ENCODE results near the gene MDFIC.
"Not testable (repeated sequence)": the region's sequence is repeated elsewhere in the genome, so short reads cannot be mapped to it uniquely, and the experiment has no call there.

The MDFIC gene, protein sequence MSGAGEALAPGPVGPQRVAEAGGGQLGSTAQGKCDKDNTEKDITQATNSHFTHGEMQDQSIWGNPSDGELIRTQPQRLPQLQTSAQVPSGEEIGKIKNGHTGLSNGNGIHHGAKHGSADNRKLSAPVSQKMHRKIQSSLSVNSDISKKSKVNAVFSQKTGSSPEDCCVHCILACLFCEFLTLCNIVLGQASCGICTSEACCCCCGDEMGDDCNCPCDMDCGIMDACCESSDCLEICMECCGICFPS

DNA sequence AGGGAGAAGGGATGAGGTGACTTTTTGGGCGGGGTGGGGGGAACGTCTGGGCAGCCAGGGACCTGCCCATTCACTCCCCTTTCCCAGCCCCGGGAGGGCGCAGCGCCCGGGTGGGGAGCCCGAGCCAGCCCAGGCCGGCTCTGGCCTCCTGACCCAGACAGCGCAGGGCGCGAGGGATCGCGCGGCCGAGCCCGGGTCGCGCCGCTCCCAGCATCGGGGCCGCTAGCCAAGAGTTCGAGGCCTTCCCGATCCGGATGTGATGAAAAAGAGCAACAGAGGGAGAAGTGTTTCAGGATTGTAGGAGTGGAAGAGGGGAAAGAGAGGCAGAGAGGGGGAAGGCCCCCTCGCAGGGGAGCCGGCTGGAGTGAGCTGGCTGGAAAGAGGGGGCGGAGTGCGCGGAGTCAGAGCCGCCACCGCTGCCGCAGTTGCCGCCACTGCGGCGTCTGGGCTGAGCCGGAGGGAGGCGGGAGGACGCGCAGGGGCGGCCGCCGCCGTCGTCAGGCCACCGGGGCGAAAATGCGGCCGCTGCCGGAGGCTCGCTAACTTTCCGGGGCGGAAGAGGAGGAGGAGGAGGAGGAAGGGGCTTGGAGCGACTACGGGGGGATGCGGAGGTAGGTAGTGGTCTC, at the start of gene MDFIC:
MDFIC (plus strand) TSS at position 69 of the 626 bp plus-strand sequence. CDS start 940 bp downstream, outside the sequence.
- TF ChIP-seq, protein P1, sequence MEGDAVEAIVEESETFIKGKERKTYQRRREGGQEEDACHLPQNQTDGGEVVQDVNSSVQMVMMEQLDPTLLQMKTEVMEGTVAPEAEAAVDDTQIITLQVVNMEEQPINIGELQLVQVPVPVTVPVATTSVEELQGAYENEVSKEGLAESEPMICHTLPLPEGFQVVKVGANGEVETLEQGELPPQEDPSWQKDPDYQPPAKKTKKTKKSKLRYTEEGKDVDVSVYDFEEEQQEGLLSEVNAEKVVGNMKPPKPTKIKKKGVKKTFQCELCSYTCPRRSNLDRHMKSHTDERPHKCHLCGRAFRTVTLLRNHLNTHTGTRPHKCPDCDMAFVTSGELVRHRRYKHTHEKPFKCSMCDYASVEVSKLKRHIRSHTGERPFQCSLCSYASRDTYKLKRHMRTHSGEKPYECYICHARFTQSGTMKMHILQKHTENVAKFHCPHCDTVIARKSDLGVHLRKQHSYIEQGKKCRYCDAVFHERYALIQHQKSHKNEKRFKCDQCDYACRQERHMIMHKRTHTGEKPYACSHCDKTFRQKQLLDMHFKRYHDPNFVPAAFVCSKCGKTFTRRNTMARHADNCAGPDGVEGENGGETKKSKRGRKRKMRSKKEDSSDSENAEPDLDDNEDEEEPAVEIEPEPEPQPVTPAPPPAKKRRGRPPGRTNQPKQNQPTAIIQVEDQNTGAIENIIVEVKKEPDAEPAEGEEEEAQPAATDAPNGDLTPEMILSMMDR (IDR thresholded peaks at IDR 0.05; ENCODE audit: borderline replicate concordance, control extremely low read depth, extremely low read depth, insufficient read depth, missing control alignments), result no peak
- DNase-seq (ENCODE audit: low spot score), result peak; percentile 73
- in situ Hi-C loops (cut with MboI; ENCODE audit: low sequenced_read_pairs, unreplicated experiment), result no loop called here

DNA sequence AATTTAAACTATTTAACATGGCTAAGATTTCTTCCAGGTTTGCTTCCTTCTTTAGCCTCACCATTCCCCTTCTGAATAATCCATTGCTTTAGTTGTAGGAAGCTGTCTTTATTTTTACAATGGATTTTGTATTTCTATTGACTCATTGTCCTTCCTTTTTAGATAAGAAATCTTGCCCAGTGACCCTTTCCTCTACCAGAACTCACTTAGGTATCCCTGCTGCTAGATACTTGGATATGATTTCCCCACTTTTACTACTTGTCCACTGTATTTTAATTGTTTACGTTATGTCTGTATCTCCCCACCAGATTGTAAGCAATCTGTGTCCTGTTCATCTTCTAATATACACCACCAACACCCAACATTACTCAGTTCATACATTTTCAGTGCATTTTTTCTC, 47.7 kb upstream of the MDFIC start:
- DNase-seq (ENCODE audit: low spot score), result no peak
- TF ChIP-seq, protein P1 (IDR thresholded peaks at IDR 0.05; ENCODE audit: borderline replicate concordance, control extremely low read depth, extremely low read depth, insufficient read depth, missing control alignments), result no peak
- in situ Hi-C loops (cut with MboI; ENCODE audit: low sequenced_read_pairs, unreplicated experiment), result no loop called here

DNA sequence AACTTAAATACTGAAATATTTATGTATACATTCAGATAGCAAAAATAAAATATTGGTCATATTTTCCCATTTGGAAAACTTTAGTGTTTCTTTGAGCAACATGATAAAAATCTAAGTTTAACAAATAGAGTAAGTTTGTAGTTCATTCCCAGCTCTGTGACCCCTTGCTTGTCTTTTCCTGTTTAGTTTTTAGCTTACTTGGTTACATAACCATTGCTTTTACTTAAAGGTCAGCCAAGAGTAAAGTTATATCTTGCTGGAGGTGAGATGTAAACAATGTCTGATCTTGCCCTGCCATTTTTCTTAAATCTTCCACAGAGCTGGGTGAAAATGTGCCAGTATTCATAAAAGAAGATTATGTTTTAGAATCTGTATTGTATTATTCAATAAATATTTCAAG, 46.7 kb upstream of the MDFIC start:
- in situ Hi-C loops (cut with MboI; ENCODE audit: low sequenced_read_pairs, unreplicated experiment), result no loop called here
- TF ChIP-seq, protein P1 (IDR thresholded peaks at IDR 0.05; ENCODE audit: borderline replicate concordance, control extremely low read depth, extremely low read depth, insufficient read depth, missing control alignments), result no peak
- DNase-seq (ENCODE audit: low spot score), result no peak

DNA sequence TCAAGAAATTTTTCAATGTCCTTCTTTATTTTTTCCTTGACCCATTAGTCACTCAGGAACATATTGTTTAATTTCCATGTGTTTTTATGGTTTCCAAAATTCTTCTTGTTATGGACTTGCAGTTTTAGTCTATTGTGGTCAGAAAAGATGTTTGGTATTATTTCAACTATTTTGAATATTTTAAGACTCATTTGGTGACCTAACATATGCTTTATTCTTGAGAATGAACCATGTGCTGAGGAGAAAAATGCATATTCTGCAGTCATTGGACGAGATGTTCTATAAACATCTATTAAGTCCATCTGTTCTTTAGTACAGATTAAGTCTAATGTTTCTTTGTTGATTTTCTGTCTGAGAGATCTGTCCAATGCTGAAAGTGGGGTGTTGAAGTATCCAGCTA, 42.3 kb upstream of the MDFIC start:
- DNase-seq (ENCODE audit: low spot score), result no peak
- TF ChIP-seq, protein P1 (IDR thresholded peaks at IDR 0.05; ENCODE audit: borderline replicate concordance, control extremely low read depth, extremely low read depth, insufficient read depth, missing control alignments), result no peak
- in situ Hi-C loops (cut with MboI; ENCODE audit: low sequenced_read_pairs, unreplicated experiment), result no loop called here

DNA sequence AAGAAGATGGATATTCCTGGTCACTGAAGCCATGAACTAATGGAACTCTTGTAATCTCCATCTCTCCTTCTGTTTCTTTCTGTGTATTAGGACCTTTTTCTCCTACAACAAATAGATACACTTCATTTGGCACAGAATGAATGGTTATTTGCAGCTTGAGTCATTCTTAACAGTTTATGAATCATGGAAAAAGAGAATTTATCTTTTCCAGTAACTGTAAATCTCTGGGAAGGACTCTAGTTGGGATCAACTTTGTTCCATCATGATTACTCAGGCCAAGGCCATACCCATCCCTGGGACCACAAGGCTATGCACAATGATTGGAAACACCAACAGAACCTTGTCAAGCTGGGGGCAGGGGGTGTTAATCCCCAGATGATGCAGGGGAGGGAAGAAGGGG, 36.1 kb upstream of the MDFIC start:
- in situ Hi-C loops (cut with MboI; ENCODE audit: low sequenced_read_pairs, unreplicated experiment), result no loop called here
- TF ChIP-seq, protein P1 (IDR thresholded peaks at IDR 0.05; ENCODE audit: borderline replicate concordance, control extremely low read depth, extremely low read depth, insufficient read depth, missing control alignments), result no peak
- no peak for DNase-seq (ENCODE audit: low spot score)

DNA sequence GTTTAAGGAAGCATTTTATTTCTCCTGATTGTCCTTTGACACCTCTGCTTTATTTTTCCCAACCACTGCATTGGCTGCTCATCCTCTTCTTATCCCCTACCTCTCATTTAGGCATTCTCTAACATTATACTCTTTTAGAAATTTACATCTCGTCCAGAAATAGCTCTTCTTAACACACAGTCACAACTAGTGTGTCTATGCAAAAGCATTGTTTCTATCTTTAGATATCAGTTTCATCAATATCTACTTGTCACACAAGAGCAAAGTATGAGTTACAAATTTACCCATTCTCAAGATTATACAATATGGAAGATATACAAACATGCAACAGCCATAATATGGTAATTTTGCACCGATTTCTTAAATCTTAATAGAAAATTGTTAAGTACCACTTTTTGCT, 35.7 kb upstream of the MDFIC start:
- TF ChIP-seq, protein P1 (IDR thresholded peaks at IDR 0.05; ENCODE audit: borderline replicate concordance, control extremely low read depth, extremely low read depth, insufficient read depth, missing control alignments), result no peak
- DNase-seq (ENCODE audit: low spot score), result no peak
- in situ Hi-C loops (cut with MboI; ENCODE audit: low sequenced_read_pairs, unreplicated experiment), result no loop called here

DNA sequence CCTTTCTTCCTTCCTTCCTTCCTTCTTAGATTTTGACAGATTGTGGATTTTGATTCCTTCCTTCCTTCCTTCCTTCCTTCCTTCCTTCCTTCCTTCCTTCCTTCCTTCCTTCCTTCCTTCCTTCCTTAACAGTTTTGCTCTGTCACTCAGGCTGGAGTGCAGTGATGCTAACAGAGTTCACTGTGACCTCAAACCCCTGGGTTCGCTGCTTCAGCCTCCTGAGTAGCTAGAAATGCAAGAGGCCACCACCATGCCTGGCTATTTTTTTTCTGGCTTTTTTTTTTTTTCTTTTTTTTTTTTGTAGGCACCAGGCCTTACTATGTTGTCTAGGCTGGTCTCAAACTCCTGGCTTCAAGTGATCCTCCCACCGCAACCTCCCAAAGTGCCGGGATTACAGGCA, 32.8 kb upstream of the MDFIC start:
- DNase-seq (ENCODE audit: low spot score); in situ Hi-C loops (cut with MboI; ENCODE audit: low sequenced_read_pairs, unreplicated experiment): not testable (repeated sequence)
